ENCODE measurements around the gene EEF1A1. TPM values are rescaled to one million over a fixed set of nuclear protein-coding genes. Genes with fewer than 3 reads are reported as not detected.

Gene EEF1A1
- total and polyA plus RNA-seq, 8 donors = 5,006 to 10,343 (median 7,039) TPM

- Histone ChIP-seq H3K9me3 (no peaks in the 10 kb centered on the region), H3K4me3 (no peak overlapping the region), H3K36me3 (peaks cover 0 to 59% (median 15%) of the 10 kb centered on the region in 3 donors), H3K27me3 (no peaks in the 10 kb centered on the region), H3K4me1 (no peaks in the 10 kb centered on the region), H3K27ac (no peak overlapping the region)
- WGBS, 2 donors = 69 to 76% methylated on average over 2 of the region's 2 CpGs
- FAIRE-seq (no peak), ATAC-seq (no peak), DNase-seq (no peak)
- no peak for TF ChIP-seq CTCF (IDR thresholded peaks at IDR 0.05)
- intact Hi-C loops (cut with DNase I) = no loop called here
These were observed 49.0 kb downstream of the EEF1A1 start for GRCh38 chr6:73471686-73472290.

Other genes starting within 250 kb of the EEF1A1 start
- gene DPPA5, start 166.8 kb downstream of the EEF1A1 start, total RNA-seq = not detected
- not detected for gene DPPA5, start 166.8 kb downstream of the EEF1A1 start, polyA plus RNA-seq
- not detected for gene KHDC3L, start 158.4 kb downstream of the EEF1A1 start, total RNA-seq
- not detected for gene KHDC3L, start 158.4 kb downstream of the EEF1A1 start, polyA plus RNA-seq
- under 1 TPM in 3 of 6 donors, not detected in 3; 0.32 to 0.46 (median 0.43) TPM for gene OOEP, start 151.1 kb downstream of the EEF1A1 start, total RNA-seq
- under 1 TPM in 1 of 2 donors, not detected in 1; 0.73 TPM for gene OOEP, start 151.1 kb downstream of the EEF1A1 start, polyA plus RNA-seq
- under 1 TPM in 5 of 6 donors, not detected in 1; 0.28 to 0.55 (median 0.51) TPM for gene DDX43, start 126.2 kb downstream of the EEF1A1 start, total RNA-seq
- gene DDX43, start 126.2 kb downstream of the EEF1A1 start, polyA plus RNA-seq = 1 to 10 TPM in 1 of 2 donors, under 1 TPM in 1; 0.95 to 1.6 TPM
- gene CGAS, start 68.7 kb downstream of the EEF1A1 start, total RNA-seq = 1 to 10 TPM in 5 of 6 donors, under 1 TPM in 1; 0.97 to 2.9 (median 1.4) TPM
- under 1 TPM; 0.70 to 0.84 TPM for gene CGAS, start 68.7 kb downstream of the EEF1A1 start, polyA plus RNA-seq
- gene MTO1, start 59.3 kb downstream of the EEF1A1 start, total RNA-seq = 10 to 100 TPM in 4 of 6 donors, 1 to 10 TPM in 2; 8.9 to 14.7 (median 10.6) TPM
- gene MTO1, start 59.3 kb downstream of the EEF1A1 start, polyA plus RNA-seq = 10 to 100 TPM in 1 of 2 donors, 1 to 10 TPM in 1; 8.8 to 11.4 TPM
- gene SLC17A5, start 133.0 kb upstream of the EEF1A1 start, total RNA-seq = 10 to 100 TPM in 1 of 6 donors, 1 to 10 TPM in 5; 4.0 to 11.0 (median 5.4) TPM
- gene SLC17A5, start 133.0 kb upstream of the EEF1A1 start, polyA plus RNA-seq = 1 to 10 TPM; 2.4 to 7.8 TPM
- 1 to 10 TPM in 3 of 6 donors, under 1 TPM in 3; 0.24 to 2.6 (median 0.99) TPM for gene CD109, start 175.2 kb upstream of the EEF1A1 start, total RNA-seq
- under 1 TPM; 0.23 to 0.26 TPM for gene CD109, start 175.2 kb upstream of the EEF1A1 start, polyA plus RNA-seq

Measured in pancreas (tissue), 10 donors.